Measurements from ENCODE around the gene LAIR2. TPM values are rescaled to one million over a fixed set of nuclear protein-coding genes. Genes with fewer than 3 reads are reported as not detected.
A peak's percentile ranks its signal among the peaks of the same experiment; 100 is the strongest.
"Not testable (repeated sequence)": the region's sequence is repeated elsewhere in the genome, so short reads cannot be mapped to it uniquely, and the experiment has no call there.

LAIR2 gene
- total RNA-seq, 1 experiment from 2014 or later, result not detected

GRCh38 chr19:54464630-54465425, 37.8 kb upstream of the LAIR2 start:
- DNase-seq (ENCODE audit: low read depth), result peak; percentile 90

- DNase-seq (ENCODE audit: low read depth), result no peak
Observed at GRCh38 chr19:54465426-54466109, 37.1 kb upstream of the LAIR2 start.

- DNase-seq (ENCODE audit: low read depth), result not testable (repeated sequence)
Observed at GRCh38 chr19:54466110-54466480, 36.5 kb upstream of the LAIR2 start.

GRCh38 chr19:54469496-54469934, 33.1 kb upstream of the LAIR2 start:
- no peak for DNase-seq (ENCODE audit: low read depth)

- DNase-seq (ENCODE audit: low read depth), result no peak
Observed at GRCh38 chr19:54470276-54470887, 32.2 kb upstream of the LAIR2 start.

- peak; percentile 48 for DNase-seq (ENCODE audit: low read depth)
Observed at GRCh38 chr19:54470991-54471782, 31.4 kb upstream of the LAIR2 start.

- DNase-seq (ENCODE audit: low read depth), result peak; percentile 85
Observed at GRCh38 chr19:54473071-54473891, 29.4 kb upstream of the LAIR2 start, which contains the start of gene CDC42EP5. Gene CDC42EP5 (minus strand): TSS chr19:54473296. CDS start chr19:54465547, 7,749 bp downstream.

- DNase-seq (ENCODE audit: low read depth), result no peak
Observed at GRCh38 chr19:54473892-54474372, 28.7 kb upstream of the LAIR2 start.

GRCh38 chr19:54475706-54476105, 26.9 kb upstream of the LAIR2 start:
- DNase-seq (ENCODE audit: low read depth), result no peak

GRCh38 chr19:54477650-54478049, 25.0 kb upstream of the LAIR2 start:
- DNase-seq (ENCODE audit: low read depth), result no peak

- peak; percentile 63 for DNase-seq (ENCODE audit: low read depth)
Observed at GRCh38 chr19:54478677-54479266, 23.9 kb upstream of the LAIR2 start.

- DNase-seq (ENCODE audit: low read depth), result no peak
Observed at GRCh38 chr19:54480051-54480450, 22.6 kb upstream of the LAIR2 start.

- peak; percentile 70 for DNase-seq (ENCODE audit: low read depth)
Observed at GRCh38 chr19:54481326-54481930, 21.2 kb upstream of the LAIR2 start.

GRCh38 chr19:54482889-54483288, 19.7 kb upstream of the LAIR2 start:
- no peak for DNase-seq (ENCODE audit: low read depth)

GRCh38 chr19:54484451-54484850, 18.2 kb upstream of the LAIR2 start:
- no peak for DNase-seq (ENCODE audit: low read depth)

- DNase-seq (ENCODE audit: low read depth), result peak; percentile 88
Observed at GRCh38 chr19:54485851-54486250, 16.8 kb upstream of the LAIR2 start.

GRCh38 chr19:54489341-54489740, 13.3 kb upstream of the LAIR2 start:
- DNase-seq (ENCODE audit: low read depth), result no peak

GRCh38 chr19:54489766-54490165, 12.9 kb upstream of the LAIR2 start:
- DNase-seq (ENCODE audit: low read depth), result no peak

GRCh38 chr19:54492568-54492967, 10.1 kb upstream of the LAIR2 start:
- DNase-seq (ENCODE audit: low read depth), result no peak

GRCh38 chr19:54493056-54493455, 9.6 kb upstream of the LAIR2 start:
- not testable (repeated sequence) for DNase-seq (ENCODE audit: low read depth)

Measured in Daoy (cell line).